NCI-H2227 treated with DMSO at 0.1 percent for 48 hours (cell line): ENCODE data around the gene COL5A3.
"Not testable (repeated sequence)": the region's sequence is repeated elsewhere in the genome, so short reads cannot be mapped to it uniquely, and the experiment has no call there.

Experiments
- DNase-seq: peaks from one replicate; lab custom pipeline; 2025; lab: John Stamatoyannopoulos, UW

Gene COL5A3

GRCh38 chr19:9937001-9937411 lies 73.3 kb downstream of the COL5A3 start:
- DNase-seq: no peak

GRCh38 chr19:9936326-9937000 lies 73.8 kb downstream of the COL5A3 start, which contains the start of gene OLFM2:
Gene OLFM2, minus strand, starts transcription at chr19:9936515. Its CDS starts 149 bp downstream, at chr19:9936366.
- no peak for DNase-seq

GRCh38 chr19:9935506-9936325 lies 74.6 kb downstream of the COL5A3 start:
- DNase-seq: no peak

- peak; percentile 39 for DNase-seq
Observed at GRCh38 chr19:9934132-9934950, 76.0 kb downstream of the COL5A3 start.

GRCh38 chr19:9932835-9933234 lies 77.5 kb downstream of the COL5A3 start:
- DNase-seq: no peak

- DNase-seq: no peak
Observed at GRCh38 chr19:9931629-9932028, 78.7 kb downstream of the COL5A3 start.

GRCh38 chr19:9923440-9923839 lies 86.9 kb downstream of the COL5A3 start:
- no peak for DNase-seq

GRCh38 chr19:9922782-9923379 lies 87.4 kb downstream of the COL5A3 start:
- DNase-seq: not testable (repeated sequence)

- DNase-seq: peak; percentile 66
Observed at GRCh38 chr19:9917321-9917720, 93.0 kb downstream of the COL5A3 start.

- DNase-seq: no peak
Observed at GRCh38 chr19:9916719-9917118, 93.6 kb downstream of the COL5A3 start.

GRCh38 chr19:9914315-9915207 lies 95.7 kb downstream of the COL5A3 start:
- peak; percentile 66 for DNase-seq

GRCh38 chr19:9914001-9914314 lies 96.3 kb downstream of the COL5A3 start:
- no peak for DNase-seq

- no peak for DNase-seq
Observed at GRCh38 chr19:9913237-9914000, 96.9 kb downstream of the COL5A3 start.

GRCh38 chr19:9912551-9913236 lies 97.6 kb downstream of the COL5A3 start:
- DNase-seq: no peak

- no peak for DNase-seq
Observed at GRCh38 chr19:9911524-9912185, 98.6 kb downstream of the COL5A3 start.

- no peak for DNase-seq
Observed at GRCh38 chr19:9910625-9911024, 99.7 kb downstream of the COL5A3 start.
